ENCODE results near the gene MID2.
"Not testable (repeated sequence)": the region's sequence is repeated elsewhere in the genome, so short reads cannot be mapped to it uniquely, and the experiment has no call there.

Gene MID2

DNA sequence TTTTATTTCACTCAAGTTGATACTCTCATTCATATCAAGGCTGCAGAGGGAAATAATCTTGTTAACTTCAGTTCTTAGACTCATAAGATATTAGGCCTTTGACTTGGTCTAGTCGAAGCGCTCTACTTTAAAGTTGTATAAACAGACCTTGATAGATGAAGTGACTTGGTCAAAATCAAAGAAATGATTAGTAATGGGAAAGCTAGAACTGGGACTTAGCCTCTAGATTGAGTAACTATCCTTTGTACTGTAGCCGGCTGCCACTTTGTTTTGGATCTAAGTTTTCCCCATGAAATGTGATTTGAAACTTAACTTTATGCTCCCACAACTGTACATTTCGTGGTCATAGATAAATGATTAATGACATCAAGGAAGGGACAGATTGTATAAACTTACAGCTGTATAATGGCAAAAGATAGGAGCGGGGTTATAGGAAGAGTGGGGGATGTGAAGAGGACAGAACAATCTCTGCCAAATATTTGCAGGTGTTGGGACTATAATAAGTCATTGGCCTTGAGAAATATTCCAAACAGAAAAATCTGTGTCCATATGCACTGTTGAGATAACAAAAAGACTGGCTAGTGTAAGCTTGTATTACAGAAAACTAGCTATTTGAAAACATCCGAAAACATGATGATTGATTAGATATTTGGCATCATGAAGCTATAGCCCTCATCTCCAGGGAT, 17.2 kb downstream of the MID2 start:
- DNase-seq (ENCODE audit: low spot score): no peak

DNA sequence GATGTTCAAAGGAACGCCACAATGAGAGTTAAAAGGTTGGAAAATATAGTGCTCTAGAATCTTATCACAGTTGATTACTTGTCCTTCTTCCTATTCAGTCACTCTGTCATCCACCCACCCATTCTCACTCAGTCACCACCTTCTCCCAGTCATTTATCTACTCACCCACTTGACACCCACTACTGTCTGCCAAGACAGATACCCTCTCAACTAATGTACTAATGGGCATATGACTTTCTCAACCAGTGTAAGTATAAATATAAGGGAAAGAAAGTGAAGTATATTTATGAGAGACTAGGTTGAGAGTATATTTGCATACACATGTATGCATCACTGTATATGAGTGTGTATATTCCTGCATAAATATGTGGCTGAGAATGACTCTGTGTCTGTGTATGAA, 20.0 kb downstream of the MID2 start:
- DNase-seq (ENCODE audit: low spot score): no peak

DNA sequence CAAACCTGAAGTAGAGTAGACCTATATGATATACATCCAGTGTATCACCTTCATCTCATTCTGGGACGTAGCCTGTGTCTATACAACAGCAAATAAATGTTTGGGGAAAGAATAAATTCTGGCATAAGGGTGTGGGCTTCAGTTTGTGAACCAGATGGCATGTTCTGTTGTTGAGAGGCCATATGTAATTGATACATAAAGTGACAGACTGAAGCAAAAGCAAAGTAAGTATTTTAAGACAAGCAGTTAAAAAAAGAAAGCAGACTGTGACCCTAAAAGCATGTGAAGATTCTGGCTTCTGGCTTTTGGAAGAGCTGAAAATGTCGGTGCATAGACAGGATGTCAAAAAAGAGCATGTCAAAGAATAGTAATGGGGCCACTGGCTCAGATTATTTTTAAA, 22.9 kb downstream of the MID2 start:
- DNase-seq (ENCODE audit: low spot score): no peak

DNA sequence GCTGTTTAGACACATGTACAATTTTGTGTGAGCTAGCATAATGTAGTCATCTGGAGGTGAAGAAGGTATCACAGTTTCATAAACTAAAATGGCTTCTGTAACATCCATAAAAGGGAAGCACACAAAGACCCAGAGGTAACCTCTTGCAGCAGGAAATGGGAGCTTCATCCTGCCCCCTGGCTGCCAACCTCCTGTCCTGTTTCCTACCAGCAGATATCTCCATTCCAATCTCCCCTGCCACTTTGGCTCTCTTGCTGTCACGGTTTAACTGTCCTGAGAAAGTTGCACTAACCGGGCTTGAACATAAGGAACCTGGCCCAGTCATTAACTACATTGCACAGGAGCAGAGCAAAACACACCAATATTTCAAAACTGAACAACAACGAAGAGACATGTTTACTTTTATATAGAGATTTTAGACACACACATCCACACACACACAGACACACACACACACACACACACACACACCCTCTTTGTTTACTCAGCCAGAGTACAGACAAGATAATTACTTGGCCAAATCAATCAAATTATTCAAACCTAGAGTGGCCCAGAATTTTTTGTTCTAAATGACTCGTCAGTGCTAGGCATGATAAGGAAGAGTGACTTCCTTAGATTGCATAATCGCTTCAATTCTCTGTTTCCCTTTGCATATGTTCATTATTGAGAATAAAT, 24.2 kb downstream of the MID2 start:
- no peak for DNase-seq (ENCODE audit: low spot score)

DNA sequence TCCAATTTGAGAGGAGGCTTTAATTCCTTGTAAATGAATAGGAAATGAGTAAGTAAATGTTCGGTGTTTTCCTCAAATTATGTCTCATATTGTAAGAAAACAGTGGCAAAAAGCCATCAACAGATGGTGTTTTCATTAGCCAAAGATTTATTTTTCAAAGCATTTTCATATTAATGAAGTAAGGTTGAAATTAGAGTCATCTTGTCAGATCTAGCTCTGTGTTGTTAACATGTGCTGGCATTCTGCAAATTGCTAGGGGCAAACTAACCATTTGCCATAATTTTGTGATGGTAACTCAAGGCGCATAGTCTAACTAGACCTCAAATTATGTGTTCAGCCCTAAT, 24.7 kb downstream of the MID2 start:
- DNase-seq (ENCODE audit: low spot score): no peak

DNA sequence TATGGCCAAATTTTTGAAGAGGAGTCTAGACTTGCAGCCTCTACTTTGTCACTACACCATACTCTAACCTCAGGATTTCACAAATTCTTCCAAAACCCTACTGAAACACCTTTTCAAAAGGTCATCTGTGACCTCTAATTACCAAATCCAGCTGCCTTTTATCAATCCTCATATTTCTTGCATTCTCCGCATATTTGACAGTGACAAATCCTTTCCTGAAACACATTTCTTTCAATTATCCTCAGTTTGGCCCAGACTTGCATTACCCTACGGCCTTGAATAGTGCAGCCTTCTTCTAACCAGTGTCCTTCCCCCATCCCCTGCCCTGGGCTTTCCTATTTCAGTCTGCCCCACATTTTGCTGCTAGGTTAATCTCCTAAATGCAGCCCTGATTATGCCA, 25.5 kb downstream of the MID2 start:
- peak; percentile 16 for DNase-seq (ENCODE audit: low spot score)

DNA sequence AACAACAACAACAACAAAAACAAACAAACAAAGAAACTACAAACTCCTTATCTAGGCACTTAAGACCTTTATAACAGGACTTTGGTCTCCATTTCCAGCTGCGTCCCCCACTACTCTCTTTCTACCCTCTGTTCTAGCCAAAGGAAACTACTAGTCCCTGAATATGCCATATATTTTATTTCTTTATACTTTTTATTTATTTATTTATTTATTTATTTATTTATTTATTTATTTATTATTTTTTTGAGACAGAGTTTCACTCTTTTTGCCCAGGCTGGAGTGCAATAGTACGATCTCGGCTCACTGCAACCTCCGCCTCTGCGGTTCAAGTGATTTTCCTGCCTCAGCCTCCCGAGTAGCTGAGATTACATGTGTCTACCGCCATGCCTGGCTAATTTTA, 26.0 kb downstream of the MID2 start:
- not testable (repeated sequence) for DNase-seq (ENCODE audit: low spot score)

DNA sequence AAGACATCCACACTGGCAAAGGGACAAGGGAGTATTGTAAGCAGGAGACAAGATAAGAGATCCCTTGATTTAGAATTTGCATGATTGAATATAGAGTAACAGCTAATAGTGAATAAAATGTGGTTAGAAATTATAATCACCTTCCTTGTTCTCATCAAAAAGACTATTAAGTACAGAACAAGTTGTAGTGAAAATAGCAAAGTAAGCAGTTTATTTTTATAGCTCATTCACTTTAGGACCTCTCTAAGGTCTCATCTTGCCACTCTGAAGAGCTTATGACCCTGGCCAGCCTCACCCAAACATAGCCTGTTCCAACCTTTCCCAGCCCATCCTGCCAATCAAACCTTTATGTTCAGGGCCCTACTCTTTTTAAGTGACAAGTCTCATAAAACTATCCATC, 30.6 kb downstream of the MID2 start:
- no peak for DNase-seq (ENCODE audit: low spot score)

DNA sequence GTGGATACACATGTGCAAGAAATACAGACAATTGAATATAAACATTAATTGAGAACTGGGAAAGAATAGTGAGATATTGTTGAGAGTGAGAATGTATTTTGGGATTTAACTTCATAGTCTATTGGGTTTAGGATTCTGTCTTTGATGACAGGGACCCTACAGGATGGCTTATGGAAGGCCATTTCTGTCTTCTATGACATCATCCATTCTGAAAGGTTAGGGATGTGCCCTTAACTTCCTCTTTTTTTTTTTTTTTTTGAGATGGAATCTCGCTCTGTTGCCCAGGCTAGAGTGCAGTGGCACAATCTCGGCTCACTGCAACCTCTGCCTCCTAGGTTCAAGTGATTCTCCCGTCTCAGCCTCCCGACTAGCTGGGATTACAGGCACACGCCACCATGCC, 31.4 kb downstream of the MID2 start:
- DNase-seq (ENCODE audit: low spot score): not testable (repeated sequence)

DNA sequence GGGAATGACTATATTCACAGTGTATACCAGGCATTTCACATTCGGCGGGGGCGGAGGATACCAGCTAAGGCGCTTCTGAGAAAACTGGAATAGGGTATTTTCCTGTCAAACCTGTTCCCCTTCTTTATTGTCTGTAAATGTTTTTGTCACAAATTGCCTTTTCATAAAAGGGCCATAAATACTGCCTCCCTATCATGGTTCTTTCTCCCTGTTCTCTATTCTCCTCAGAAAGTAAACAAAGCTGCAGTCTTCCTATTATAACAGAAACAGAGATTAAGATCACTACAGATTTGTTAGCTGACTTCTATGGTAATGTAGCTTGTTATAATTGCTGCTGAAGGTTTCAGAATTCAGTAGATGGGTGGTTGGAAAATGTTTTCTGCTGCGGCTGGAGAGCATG, 32.2 kb downstream of the MID2 start:
- DNase-seq (ENCODE audit: low spot score): no peak

DNA sequence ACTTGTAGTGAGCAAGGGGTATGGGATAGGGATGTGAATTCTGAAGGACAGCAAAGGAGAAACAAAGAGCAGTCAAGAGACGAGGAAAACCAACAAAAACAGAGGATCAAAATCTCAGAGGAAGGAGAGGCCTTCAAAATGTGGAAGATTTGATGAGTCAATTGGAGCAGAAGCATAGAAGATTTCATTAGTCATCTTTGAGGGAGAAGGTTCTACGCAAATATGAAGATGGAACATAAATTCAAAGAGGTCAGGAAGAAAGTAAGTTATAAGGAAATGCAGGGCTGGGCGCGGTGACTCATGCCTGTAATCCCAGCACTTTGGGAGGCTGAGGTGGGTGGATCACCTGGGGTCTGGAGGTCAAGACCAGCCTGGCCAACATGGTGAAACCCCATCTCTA, 35.4 kb downstream of the MID2 start:
- DNase-seq (ENCODE audit: low spot score): no peak

DNA sequence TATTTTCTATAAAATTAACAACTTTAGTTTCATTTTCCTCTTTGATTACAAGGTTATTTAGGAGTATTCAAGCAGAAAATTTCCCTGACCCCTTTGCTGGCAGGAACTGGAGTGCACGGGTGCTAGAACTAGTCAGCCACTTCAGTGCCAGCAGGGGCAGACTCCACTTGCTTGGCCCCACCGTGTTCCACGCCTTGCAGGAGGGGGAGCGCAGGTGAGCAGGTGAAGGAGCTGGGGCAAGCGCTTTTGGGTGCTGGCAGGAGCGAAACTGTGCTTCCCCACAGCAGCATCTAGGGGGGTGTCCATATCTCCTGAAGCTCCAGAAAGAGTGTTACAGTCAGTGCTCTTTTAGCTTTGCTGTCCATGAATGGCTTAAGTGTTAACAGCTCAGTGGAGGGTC, 45.5 kb downstream of the MID2 start:
- no peak for DNase-seq (ENCODE audit: low spot score)

DNA sequence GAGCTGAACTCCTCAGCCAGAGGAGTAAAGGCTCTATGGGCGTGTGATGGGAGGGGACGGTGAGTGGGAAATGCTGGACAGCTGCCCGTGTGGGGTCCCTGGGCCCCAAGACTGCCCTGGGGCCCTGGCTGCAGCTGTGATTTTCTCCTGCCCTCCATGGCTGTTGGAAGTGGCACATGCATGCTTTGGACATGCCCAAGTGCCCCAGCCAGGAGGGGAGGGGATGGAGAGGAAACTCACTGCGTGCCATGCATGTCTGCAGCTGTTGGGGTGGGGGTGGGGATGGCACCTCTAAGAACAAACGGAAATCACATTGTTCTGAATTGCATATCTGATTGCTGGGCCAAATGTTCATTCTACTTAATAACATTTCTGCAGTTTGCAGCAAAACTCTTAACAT, 52.4 kb downstream of the MID2 start:
- no peak for DNase-seq (ENCODE audit: low spot score)

DNA sequence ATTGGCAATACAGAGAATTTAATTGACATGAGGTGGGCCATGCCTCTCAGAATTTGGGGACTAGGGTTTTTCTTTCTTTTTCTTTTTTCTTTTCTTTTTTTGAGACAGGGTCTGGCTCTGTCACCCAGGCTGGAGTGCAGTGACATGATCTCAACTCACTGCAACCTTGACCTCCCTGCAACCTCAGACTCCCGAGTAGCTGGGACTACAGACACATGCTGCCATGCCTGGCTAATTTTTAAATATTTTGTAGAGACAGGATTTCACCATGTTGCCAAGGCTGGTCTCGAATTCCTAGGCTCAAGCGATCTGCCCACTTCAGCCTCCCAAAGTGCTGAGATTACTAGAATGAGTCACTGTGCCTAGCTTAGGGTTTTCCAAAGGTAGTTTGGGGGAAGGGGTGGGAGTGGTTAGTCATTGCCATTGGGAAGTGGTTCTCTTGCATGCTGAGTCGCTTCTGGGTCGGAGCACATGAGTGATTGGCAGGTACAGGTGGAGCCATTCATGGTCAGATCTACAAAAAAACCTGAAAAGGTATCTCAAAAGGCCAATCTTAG, 54.5 kb downstream of the MID2 start:
- no peak for DNase-seq (ENCODE audit: low spot score)

DNA sequence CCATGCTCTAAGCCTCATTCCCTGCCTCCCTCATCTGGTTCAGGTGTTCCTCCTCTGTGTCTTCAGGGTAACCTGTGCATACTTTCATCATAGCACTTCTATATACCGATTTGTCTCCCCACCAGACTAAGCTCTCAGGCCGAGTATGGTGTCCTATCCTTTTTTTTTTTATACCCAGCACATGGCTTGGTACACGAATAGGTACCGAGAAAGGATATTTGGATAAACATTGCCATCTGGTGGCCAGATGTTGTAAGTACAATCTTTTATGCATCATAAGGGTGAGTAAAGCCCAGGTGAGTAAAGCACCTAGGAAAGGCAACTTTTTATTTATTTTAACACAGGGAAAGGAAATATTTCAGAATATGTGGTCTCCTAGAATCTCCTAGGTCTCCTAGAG, 68.4 kb downstream of the MID2 start:
- peak; percentile 56 for DNase-seq (ENCODE audit: low spot score)

DNA sequence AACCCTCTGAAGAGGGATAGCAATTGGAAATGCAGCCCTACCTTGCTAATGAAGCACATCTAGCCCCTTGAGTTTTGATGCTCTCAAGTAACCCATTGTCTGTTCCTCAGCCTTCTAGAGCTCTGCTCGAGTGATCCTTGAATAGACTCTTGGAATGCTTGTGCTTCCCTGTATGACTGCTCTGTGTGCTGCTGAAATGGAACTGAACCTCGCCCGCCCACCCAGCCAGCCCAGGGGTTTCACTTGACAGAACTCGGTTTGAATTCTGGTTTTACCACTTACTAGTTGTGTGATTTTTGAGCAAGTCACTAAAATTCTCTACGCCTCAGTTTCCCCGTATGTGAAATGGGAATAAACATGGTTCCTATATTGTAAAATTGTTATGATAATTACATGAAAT, 77.1 kb downstream of the MID2 start:
- no peak for DNase-seq (ENCODE audit: low spot score)

DNA sequence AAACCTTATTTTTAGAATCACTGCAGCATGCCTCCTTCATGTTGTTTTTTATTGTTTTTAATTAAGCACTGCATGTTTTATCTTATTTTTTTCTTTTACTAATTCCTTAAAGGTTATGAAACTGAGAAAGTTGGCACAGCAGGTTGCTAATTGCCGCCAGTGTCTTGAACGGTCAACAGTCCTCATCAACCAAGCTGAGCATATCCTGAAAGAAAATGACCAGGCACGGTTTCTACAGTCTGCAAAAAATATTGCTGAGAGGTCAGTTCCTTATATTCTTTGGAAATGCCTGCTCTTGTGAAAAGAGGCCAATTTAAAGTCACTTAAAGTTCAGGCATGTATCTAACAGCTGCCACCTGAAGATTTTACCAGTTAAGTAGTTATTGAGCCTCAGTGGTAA, 79.7 kb downstream of the MID2 start:
- DNase-seq (ENCODE audit: low spot score): no peak

DNA sequence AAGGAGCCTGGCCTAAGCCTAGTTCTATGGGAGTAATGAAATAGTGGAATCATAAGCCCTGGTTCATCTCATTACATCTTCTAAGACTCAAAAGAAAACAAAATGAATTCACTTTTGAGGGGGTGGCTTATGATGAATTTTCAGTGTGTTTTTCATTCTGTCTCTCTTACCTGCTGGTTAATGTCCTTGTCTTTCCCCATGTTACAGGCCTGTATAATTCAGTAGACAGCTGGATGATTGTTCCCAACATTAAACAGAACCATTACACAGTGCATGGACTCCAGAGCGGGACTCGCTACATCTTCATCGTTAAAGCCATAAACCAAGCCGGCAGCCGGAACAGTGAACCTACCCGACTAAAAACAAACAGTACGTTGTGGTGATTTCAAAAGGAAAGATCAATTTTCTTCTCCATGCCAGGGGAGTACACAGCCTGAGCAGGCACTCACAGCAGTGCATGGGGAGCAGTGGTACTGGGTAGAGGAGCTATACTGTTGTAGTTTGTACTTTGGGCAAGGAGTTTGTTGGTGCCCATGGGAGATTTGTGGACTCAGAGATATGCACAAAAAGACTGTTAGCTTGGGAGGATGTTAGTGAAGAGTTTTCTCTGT, 98.6 kb downstream of the MID2 start:
- no peak for DNase-seq (ENCODE audit: low spot score)

DNA sequence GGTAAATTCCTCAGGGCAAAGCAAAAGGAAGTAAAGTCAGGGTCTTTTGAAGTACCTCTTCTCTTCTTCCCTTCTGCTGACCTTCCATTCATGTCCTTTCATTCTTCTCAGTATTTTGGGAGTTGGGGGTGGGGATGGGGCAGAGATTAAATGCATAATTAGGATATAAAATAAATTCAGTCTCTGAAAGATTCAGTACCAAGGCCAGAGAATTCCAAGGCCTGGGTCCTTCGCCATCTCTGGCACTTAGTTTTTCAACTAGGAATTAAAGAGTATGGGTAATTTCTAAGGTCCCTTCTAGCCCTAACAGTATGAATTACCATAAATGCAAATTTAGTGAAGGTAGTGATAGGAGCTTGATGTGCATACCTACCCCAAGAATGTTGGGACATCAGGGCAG, 108.6 kb downstream of the MID2 start:
- no peak for DNase-seq (ENCODE audit: low spot score)

DNA sequence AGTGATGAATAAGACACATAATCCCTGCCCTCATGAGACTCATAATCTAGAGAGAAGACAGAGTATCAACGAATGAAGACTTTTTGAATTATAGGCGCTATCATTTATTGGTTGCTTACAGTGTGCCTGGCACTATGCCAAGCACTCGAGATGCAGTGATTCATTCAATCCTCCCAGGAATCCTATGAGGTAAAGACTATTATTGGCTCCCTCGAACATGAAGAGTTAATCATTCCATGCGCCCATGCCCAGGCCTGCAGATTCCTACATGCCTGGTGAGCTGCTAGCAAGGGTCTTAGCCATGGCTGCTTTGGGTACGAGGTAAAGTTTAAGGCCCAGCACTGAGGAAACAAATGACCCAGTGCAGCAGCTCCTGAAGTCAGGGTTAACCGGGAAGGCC, 109.5 kb downstream of the MID2 start:
- peak; percentile 12 for DNase-seq (ENCODE audit: low spot score)

DNA sequence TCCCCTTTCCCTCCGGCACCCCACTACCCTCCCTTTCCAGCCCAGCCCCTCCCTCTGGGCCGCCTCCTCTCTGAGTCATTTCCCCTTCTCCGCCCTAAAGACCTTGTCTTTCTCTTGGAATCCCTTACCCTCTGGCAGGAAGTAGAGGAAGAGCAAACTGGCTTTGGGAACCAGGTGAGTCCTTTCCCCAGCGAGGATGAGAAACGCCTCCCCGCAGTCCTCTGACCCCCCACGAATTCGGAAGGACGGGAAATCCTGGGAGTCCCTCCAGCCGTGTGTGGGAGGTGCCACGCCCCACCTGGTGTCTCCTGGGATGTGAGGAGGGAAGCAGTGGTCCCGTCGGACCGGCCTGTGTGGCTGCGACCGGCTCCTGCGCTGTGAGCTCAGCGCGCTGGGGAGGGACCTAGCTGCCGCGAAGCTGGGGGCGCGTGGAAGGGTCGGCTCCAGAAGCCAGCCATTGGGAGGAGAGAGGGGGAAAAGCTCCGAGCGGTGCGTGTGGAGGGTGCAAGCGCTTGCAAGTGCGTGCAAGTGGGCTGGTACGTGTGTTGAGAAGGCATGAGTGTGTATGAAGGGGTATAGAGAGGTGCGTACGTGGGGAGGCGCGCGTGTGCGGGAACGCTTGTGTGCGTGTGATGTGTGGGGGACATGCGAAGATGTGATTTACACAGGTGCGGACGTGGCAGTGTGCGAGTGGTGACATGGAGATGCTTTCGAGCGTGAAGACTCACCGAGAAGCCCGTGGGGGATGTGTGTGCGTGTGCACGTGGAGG, 110.2 kb downstream of the MID2 start:
- DNase-seq (ENCODE audit: low spot score): peak; percentile 6

DNA sequence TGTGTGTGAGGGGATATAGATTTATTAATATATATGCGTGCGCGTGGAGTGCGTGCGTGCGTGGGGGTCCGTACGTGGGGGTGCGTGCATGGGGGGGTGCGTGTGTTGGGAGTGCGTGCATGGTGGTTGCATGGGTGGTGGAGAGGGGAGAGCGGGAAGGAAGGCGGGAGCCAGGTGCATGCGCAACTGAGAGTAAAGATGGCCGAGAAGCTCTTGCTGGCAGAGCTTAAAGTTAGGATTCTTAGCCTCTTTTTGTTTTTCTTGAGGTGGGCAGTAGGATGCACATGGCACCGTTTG, 110.7 kb downstream of the MID2 start:
- DNase-seq (ENCODE audit: low spot score): no peak

DNA sequence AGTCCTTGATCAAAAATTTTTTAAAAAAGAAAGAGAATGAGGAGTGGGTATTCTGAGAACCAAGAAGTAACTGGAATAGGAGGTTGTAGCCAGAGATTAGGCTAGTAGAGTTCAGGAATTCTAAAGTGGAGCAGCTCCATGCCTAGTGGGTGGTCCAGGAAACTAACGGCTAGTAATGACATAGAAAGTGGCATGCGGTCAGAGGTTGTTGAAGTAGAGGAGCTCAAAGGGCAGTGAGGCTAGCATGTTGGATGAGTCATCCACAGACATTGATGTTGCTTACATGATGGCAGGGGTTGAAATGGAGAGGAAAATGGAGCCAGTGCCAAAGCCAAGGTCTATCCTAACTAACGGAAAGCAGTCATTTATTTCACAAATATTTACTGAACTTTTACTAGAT, 114.4 kb downstream of the MID2 start:
- no peak for DNase-seq (ENCODE audit: low spot score)
